NCI-H510A (cell line): ENCODE results near the gene ATP6V1F.

Experiments used
- DNase-seq: peaks from one replicate; lab custom pipeline; 2025; lab: John Stamatoyannopoulos, UW

ATP6V1F gene, protein sequence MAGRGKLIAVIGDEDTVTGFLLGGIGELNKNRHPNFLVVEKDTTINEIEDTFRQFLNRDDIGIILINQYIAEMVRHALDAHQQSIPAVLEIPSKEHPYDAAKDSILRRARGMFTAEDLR

DNA sequence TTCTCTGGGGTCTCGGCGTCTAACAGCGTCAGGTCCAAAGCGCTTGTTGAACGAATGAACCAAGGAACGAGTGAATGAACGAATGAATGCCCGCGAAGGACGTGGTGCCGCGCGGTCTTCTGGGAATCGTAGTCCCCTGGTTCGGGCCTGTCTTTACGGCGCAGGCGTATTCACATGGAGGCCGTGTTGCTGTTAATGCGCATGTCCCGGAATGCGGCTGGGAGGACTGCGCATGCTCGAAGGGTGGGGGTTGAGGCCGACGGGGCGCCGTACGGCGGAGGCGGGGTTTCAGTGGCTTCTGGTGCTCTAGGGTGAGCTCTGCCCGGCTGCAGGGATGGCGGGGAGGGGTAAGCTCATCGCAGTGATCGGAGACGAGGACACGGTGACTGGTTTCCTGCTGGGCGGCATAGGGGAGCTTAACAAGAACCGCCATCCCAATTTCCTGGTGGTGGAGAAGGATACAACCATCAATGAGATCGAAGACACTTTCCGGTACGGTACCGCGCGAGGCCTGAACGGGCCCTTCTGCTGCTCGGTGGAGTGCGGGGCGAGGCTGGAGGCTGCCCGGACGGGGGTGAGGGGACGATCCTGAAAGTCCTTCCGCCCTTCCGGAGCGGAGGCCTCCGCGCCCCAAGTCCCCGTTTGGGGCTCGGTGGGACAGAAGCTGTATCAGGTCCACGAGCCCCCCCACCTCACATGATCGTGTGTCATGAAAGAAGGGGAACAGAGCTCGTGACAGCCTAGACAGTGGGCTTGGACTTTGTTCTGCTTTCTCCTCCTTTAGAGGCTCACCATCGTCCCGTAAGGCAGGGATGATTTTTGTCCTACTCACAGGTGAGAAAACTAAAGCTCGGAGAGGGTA lies at the start of gene ATP6V1F:
ATP6V1F (plus strand) TSS at position 286 of the 862 bp plus-strand sequence; CDS start at position 335, 49 bp downstream.
- DNase-seq: peak; percentile 86

DNA sequence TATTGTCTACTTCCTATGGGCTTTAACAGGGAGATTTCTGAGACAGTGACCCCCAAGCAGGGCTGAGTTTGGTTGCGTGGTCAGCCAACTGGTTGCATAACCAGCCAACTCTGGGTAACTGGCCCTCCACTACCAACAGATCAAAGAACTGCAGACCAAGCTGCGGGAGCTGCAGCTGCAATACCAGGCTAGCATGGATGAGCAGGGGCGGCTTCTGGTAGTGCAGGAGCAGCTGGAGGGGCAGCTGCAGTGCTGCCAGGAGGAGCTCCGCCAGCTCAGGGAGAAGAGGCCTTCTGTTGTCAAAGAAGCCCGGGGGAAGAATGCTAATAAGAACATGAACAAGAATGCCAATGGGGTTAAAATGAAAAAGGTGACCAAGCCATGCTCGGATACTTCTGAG lies 48.2 kb upstream of the ATP6V1F start:
- no peak for DNase-seq

DNA sequence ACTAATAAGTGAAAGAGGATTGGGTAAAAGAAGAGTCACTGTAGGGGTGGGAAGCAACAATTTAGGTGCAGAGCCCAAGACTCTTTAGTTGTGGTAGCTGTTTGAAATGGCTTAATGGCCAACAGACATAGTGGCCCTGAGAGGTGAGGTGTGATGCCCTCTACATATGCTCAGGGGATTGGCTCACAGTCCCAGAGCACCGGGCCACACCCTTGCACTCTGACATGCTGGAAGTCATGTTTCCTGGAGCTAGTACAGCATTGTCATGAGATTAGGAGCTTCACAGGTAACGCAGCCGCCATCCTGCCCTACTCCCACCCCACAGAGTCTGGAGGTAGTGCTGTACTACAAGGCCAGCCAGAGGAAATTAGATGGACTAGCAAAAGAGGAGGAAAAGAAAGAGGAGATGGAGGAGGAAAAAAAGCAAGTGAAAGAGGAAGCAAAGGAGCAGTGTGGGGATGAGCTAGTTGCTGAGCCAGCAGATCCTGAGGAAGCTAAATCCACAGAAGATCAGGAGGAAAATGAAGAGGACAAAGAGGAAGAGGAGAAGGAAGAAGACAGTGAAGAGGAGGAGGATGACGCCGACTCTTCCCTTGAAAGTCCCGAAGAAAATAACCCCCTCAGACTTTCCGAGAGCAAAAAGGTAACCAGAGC lies 47.2 kb upstream of the ATP6V1F start:
- DNase-seq: no peak

DNA sequence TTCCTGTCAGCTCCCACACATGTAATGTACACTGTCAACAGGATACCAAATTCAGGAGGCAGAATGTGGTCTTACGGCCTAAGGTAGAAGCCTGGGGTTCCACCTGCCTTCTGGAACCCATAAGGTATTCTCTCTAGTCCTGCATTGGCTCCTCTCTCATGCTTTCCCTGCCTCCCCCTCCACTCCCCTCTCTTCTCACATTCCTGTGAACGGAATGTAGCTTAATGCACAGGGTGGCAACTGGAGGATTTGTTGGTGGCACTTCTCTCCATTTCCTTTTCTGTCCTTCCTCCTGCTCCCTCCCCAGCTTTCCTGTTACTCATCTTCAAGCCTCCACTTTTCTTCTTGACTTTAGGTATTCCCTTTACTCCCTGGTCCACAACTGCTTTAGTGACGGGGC lies 44.0 kb upstream of the ATP6V1F start:
- DNase-seq: no peak

DNA sequence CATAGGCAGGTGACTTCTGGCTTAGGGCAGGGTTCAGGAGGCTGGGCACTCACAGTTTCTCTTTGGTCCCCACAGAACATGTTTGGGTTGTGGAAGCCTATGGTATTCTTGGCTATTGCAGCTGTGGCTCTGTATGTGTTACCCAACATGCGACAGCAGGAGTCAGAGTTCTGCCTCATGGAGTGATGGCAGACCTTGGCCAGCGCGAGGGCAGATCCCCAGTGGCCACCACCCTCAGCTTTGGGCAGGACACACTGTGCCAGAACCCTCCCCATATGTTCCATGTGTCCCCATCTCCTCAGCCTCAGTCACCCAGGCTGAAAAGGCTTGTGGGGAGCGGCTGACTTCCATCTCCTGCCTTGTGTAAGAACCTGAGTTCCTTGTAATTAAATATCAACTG lies 40.9 kb upstream of the ATP6V1F start:
- DNase-seq: no peak

DNA sequence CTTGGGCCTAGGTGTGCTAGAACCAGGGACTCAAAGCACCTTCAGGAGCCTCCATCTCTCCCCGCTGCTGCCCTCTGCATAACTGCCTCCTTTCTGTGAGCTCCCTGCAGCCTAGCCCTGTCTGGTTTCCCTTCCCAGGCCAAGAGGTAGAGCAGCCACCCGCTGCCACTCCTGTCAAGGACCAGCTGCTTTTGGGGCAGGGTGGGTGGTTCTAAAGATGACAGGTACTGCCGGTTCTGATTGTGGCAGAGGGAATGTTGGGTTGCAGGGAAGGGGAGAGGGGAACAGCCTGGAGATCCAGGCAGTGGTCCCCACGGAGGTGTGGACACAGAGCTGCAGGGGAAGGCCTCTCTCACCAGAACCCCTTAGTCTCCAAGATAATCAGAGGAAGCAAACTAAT lies 36.1 kb upstream of the ATP6V1F start:
- DNase-seq: no peak

DNA sequence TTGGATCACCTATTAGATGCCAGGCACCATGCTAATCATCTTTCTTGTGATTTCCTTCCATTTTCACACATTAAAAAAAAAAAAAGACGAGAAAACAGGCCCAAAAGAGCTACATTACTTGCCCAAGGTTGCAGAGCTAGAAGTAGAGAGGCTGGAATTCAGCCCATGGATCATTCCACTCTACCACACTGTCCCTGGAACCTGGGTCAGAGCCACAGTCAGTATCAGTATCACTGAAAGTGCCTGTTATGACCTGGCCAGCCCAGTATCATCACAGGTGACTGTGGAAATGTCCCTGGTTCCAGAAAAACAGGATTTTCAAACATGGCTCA lies 35.8 kb upstream of the ATP6V1F start:
- DNase-seq: no peak

DNA sequence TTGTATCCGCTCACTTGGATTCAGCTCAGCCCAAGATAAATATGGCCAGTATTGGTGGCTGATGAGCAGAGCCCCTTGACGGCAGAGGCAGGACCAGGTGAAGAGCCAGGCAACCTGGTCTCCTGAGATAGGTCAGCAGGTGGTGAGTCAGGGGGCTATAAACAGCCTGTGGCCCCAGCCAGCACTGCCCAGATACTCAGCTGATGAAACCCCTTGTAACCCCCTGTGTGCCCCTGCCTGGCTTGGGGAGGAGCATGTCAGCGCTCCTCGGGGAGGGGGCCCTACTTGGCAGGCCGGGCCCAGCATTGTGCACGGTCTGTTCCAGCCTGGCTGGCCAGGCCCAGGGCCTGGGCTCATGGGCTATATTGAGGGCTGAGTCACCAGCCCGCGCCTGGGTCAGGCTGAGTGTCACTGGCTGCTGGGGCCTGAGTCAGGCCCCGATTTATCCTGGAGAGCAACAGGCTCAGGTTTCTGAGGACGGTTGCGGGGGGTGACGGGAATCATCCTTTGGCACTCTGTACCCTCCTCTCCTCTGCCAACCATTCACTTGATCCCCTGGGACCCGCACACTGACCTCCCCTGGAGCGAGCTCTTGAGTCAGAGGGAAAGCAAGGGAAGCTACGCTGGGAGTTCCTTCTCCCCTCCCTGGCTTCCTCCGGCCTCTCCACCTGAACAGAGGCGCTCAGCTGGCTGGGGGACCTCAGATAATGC lies 35.3 kb upstream of the ATP6V1F start:
- DNase-seq: no peak

DNA sequence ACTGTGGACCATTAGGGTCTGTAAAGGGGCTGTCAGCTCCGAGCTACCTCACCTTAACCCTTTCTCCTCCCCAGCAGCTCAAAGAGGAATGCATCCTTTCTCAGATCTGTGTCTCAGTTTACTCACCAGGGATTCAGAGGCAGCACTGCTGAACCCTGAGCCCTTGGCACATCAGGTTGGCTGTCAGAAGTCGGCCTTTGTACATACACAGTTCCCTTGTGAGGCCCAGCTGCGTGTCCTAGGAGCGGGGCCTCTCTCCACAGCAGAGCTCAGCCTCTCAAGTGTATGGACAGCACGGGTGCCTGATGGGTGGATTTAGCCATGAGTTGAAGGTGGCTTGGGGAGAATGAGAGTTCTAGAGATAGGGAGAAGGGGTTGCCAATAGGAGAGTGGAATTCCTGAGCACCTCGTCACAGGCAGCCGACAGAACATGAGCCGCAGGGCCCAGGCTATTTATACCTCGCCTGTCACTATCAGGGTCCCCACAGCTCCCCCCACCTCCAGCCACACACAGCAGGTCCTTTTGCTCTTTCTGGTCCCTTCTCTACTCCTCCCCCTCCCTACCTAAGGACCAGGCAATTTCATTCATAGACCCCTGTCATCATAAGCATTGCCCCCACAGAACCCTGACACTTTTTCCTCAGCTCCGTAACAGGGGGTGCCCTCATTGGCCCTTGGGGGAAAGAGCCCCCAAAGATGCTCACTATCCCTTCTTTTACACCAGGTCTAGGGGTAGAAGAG lies 34.5 kb upstream of the ATP6V1F start:
- DNase-seq: no peak

DNA sequence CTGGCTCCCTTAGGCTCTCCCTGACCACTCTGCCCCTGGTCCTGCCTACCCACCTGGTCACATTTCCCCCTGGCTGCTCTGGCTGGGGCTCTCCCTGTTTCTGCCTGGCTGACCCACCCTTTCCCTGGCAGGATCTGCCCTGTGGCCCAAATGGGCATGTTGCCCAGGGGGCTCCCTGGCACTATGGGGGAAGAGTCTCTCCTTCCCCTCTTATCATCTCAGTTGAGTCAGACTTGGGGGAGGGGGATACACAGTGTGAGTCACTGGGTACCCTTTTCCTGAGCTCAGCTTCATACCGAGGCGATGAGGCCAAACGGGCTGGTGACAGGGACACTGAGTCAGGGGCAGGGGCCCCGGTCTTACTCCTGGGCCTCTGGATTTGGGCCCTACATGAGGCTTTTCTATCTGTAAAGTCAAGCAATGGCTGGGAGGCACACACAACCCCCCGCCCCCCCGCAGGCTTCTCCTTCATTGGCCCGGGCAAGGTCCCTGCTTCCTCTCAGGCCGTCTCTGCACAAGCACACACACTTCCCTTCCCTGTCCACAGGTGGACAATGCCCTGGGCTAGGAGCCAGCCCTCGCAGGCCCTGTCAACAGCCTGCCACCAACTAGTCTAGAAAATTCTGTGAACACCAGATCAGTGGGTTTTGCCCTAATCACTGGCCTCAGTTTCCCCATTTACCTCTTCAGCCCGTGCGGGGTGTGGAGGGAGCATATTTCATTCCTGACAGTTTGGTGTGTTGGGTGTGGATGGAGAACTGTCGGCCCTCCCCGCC lies 33.1 kb upstream of the ATP6V1F start:
- no peak for DNase-seq

DNA sequence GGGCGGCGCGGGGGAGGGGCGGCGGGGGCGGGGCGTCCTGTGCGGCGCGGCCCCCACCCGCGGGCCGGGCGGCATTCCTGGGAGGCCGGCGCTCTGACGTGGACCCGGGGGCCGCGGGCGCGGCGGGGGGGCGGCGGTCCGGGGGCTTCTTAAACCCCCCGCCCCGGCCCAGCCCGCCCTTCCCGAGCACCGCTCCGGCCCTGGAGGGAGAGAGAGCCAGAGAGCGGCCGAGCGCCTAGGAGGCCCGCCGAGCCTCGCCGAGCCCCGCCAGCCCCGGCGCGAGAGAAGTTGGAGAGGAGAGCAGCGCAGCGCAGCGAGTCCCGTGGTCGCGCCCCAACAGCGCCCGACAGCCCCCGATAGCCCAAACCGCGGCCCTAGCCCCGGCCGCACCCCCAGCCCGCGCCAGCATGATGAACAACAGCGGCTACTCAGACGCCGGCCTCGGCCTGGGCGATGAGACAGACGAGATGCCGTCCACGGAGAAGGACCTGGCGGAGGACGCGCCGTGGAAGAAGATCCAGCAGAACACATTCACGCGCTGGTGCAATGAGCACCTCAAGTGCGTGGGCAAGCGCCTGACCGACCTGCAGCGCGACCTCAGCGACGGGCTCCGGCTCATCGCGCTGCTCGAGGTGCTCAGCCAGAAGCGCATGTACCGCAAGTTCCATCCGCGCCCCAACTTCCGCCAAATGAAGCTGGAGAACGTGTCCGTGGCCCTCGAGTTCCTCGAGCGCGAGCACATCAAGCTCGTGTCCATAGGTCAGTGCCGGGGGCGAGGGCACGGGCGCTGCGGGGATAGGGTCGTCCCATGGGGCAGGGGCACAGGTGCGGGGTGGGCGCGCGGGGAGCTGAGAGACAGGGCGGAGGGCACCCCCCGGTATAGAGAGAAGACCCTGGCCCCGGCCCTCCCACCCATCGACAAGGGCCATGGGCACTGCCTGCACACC lies 32.2 kb upstream of the ATP6V1F start, which contains the start of gene FLNC:
FLNC (plus strand) TSS at position 176 of the 947 bp plus-strand sequence; CDS start at position 408, 232 bp downstream.
- DNase-seq: no peak

DNA sequence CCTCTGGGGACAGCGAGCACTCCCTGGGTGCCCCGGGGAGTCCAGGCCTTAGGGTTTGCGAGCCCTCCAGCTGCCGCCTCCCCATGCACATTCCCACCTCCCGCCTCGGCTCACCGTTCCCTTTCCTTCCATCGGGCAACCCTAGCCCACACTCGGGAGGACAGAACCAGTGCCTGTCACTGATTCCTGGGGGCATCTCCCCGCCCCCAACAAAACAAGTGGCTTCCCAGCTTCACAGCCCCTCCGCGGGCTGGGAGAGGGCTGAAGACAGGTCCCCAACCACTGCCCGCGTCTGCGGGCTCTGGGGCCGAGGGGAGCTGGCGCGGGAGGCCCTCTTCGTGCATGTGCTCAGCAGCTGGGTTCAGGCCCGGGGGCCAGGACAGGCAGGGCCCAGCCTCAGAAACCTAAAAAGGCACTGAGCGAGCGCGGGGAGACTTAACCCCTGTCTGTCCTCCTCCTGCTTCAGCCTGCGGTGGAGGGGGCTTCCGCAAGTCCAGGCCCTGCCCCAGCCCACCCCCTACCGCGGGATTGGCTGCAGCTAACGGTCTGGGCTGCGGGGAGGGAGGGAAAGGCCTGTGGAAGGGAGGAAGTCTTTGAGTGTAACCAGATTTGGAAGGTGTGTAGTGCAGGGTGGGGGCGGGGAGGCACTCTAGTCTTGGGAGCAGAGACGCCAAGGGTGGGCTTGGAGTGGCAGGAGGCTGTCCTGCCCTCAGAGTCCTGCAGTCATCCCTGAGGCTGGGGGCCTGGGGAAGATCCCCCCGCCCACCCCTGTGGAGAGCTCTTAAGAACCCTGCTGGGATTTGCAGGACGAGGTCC lies 31.3 kb upstream of the ATP6V1F start:
- no peak for DNase-seq

DNA sequence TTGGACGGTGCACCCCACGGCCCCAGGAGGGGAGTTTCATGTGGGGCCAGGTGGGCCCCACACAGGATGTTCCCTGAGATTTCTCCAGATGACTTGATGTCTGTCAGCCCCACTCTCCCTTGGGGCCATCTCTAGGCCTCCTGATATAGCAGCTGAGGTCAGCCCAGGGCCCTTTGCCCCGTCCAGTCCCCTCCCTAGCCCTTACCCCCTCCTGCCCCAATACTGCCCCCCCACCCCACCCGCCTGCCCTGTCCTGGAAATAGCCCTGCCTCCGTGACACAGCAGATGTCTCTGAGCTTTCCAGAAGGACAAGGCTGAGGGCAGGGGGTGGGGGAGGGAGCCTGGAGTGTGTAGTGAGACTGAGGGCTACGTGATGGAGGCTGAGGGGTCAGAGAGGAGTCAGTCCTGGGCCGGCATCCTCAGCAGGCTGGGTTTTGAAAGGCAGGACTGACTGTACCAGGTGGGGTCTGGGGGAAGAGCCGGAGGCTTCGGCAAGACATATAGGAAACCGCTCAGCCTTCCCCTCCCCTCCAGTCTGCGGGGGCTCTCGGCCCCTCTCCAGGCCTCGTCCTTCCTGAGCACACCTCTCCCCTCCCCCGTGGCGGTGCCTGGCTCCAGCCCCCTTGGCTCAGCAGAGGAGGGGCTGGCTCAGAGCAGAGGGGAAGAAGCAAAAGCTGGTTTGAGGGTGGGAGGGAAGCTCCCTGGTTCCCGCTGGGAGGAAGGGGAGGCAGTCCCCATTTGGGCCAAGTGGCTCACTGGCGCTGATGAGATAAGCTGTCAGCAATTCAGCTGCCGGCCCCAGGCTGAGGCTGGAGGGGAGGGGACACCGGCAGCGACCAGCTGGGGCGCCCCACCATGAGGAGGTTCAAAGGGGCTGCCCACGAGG lies 30.4 kb upstream of the ATP6V1F start:
- no peak for DNase-seq

DNA sequence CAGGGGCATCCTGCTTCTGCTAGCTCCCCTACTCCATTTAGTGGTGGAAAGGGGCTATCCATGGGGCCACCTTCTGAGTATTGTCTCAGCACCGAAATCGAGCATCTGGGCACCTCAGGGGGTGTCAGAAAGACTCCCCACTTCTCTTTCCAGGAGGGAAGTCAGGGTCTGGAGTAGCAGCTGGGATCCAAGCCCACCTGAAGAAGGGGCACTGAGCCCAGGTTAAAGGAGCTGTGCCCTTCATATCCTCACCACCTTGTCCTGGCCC lies 29.8 kb upstream of the ATP6V1F start:
- no peak for DNase-seq

DNA sequence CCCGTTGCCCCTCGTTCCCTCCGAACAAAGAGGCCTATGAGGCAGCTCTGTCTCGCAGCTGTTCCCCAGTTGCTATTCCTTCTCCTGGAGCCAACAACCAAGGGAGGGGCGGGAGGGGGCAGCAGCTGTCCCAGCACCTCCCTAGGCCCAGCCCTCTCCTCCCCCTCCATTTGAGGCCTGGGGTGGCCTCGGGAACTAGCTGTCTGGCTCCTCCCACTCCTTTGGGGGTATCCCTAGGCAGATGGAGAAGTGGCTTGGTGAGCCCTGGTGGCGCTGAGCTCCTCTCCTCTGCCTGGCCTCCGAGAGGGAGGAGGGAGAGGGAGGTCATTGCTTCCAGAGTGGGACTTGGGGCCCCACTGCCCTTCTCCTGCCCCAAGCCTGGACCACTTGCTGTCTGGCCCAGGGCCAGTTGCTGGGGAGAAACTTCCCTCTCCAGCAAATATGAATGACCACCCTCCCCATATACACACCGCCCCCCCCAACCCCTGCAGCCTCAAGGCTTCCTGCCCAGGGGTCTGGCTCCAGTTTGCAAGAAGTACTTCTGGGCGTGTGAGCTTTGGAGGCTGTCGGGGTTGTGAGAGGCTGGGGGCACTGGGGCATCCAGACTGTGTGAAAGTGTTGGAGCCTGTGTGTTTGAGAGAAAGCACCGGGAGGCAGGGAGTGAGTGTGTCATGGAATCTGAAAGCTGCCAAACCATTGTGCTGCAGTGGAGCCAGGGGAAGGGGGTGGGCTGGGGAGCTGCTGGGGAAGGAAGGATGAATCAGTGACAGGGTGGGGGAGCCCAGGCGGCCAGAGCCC lies 29.3 kb upstream of the ATP6V1F start:
- DNase-seq: no peak

DNA sequence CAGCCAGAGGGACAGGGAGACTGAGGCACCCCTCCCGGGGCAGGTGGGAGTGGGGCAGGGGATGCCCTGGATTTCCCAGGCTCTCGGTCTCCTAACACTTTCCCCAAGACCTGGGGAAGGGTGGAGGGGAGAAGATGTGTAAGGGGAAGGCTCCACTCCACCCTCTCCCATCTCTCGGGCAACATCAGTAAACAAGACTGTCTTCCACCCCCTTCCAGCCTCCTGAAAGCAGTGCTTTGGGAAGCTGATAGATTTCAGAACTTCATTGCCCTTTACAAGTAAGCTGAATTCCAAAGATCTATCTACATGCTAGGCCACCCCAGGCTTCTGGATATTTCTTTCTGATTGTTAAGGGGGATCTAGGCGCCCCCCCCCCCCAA lies 28.7 kb upstream of the ATP6V1F start:
- DNase-seq: no peak

DNA sequence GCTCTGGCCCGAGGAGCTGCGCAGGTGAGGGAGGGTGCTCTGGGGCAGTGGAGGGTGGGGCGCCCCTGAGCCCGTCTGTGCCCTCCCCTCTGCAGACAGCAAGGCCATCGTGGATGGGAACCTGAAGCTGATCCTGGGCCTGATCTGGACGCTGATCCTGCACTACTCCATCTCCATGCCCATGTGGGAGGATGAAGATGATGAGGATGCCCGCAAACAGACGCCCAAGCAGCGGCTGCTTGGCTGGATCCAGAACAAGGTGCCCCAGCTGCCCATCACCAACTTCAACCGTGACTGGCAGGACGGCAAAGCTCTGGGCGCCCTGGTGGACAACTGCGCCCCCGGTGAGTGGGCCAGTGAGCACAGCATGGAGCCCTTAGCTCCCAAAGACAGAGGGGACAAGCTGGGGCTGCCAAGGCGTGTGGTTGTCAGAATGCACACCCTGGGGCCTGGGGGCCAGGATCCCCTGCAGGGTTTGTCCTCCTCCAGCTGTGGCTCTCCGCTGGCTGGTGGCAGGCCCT lies 27.4 kb upstream of the ATP6V1F start:
- no peak for DNase-seq
